ENCODE results near the gene PIWIL1.

Gene PIWIL1

GRCh38 chr12:130421896-130422295 is 84.2 kb downstream of the PIWIL1 start:
- Histone ChIP-seq H3K9me2 (ENCODE audit: low read depth, low read length) (no peaks in the 10 kb centered on the region), H3K27ac (ENCODE audit: low read depth, low read length, poor library complexity, severe bottlenecking) (no peak overlapping the region), H3K9ac (ENCODE audit: low read length) (no peak overlapping the region), H3K4me3 (ENCODE audit: low read depth, low read length, poor library complexity, severe bottlenecking) (no peak overlapping the region), H3K9me3 (ENCODE audit: low read length) (no peaks in the 10 kb centered on the region), H3K36me3 (ENCODE audit: insufficient read depth, low read length) (no peaks in the 10 kb centered on the region), H3F3A (ENCODE audit: insufficient read depth, low read length) (no peaks in the 10 kb centered on the region), H3K79me2 (ENCODE audit: insufficient read depth, low read length) (no peaks in the 10 kb centered on the region), H3K4me2 (ENCODE audit: low read length) (no peak overlapping the region), H3K27me3 (ENCODE audit: insufficient read depth, low read length) (no peaks in the 10 kb centered on the region), H2AFZ (ENCODE audit: low read length) (no peak overlapping the region), H4K20me1 (ENCODE audit: insufficient read depth, low read length) (no peaks in the 10 kb centered on the region), H3K4me1 (ENCODE audit: insufficient read depth, low read length, severe bottlenecking) (no peaks in the 10 kb centered on the region)
- TF ChIP-seq CTCF (IDR thresholded peaks at IDR 0.05; ENCODE audit: low read length) (no peak), EZH2 (IDR thresholded peaks at IDR 0.05; ENCODE audit: borderline replicate concordance, low read length) (no peak)
